Measurements from ENCODE around the gene NDUFS7. TPM values are rescaled to one million over a fixed set of nuclear protein-coding genes. Genes with fewer than 3 reads are reported as not detected.

NDUFS7 gene
- total and polyA plus RNA-seq, 4 experiments from 2014 or later: 68.6 to 193 (median 127) TPM

- no peak for DNase-seq
- H3K27me3 ChIP-seq (ENCODE audit: insufficient read depth, low read length): no peaks in the 10 kb centered on the region
- Mint-ChIP-seq H3K36me3 (peaks cover 12 to 35% of the 10 kb centered on the region in 2 donors), H3K27ac (peak overlapping the region in 2 of 7 donors; percentile 7 to 73), H3K4me3 (no peak overlapping the region), H3K27me3 (peaks cover 3 to 5% of the 10 kb centered on the region in 2 donors), H3K9me3 (peaks cover 0 to 9% (median 3%) of the 10 kb centered on the region in 8 donors), H3K4me1 (peaks cover 12 to 36% (median 18%) of the 10 kb centered on the region in 4 donors)
- H3K9me3 ChIP-seq (ENCODE audit: control insufficient read depth in 1 of 2, low read length in 2 of 2): no peaks in the 10 kb centered on the region
- ChIA-PET POLR2A (ENCODE audit: partially characterized antibody) (interaction anchor here (0.6 kb wide), 1 partner anchor 84 kb away, joined by 4 read pairs; no protein-coding TSS in a partner anchor), CTCF (ENCODE audit: partially characterized antibody) (no interaction called here)
- H3K36me3 ChIP-seq (ENCODE audit: insufficient read depth, low read length): peaks cover 15% of the 10 kb centered on the region
- intact Hi-C loops (cut with micrococcal nuclease): no loop called here
- no peak overlapping the region for H3K4me3 ChIP-seq (ENCODE audit: low read length in 2 of 2)
- no peak overlapping the region for H3K27ac ChIP-seq (ENCODE audit: low read depth, low read length)
- peaks cover 16% of the 10 kb centered on the region for H3K4me1 ChIP-seq (ENCODE audit: insufficient read depth, low read length)
Measured at GRCh38 chr19:1386945-1387683, 3.4 kb downstream of the NDUFS7 start.

- H3K9me3 ChIP-seq (ENCODE audit: control insufficient read depth in 1 of 2, low read length in 2 of 2): no peaks in the 10 kb centered on the region
- H3K4me1 ChIP-seq (ENCODE audit: insufficient read depth, low read length): peaks cover 13% of the 10 kb centered on the region
- H3K27ac ChIP-seq (ENCODE audit: low read depth, low read length): no peak overlapping the region
- H3K27ac Mint-ChIP-seq: peak overlapping the region in 1 of 7 donors; percentile 73
- H3K4me3 Mint-ChIP-seq: no peak overlapping the region
- H3K36me3 ChIP-seq (ENCODE audit: insufficient read depth, low read length): peaks cover 15% of the 10 kb centered on the region
- POLR2A ChIA-PET (ENCODE audit: partially characterized antibody): interaction anchor here (0.6 kb wide), 1 partner anchor 83 kb away, joined by 4 read pairs; no protein-coding TSS in a partner anchor
- no peak overlapping the region for H3K4me3 ChIP-seq (ENCODE audit: low read length in 2 of 2)
- peaks cover 17 to 36% of the 10 kb centered on the region in 2 donors for H3K36me3 Mint-ChIP-seq
- no peaks in the 10 kb centered on the region for H3K27me3 ChIP-seq (ENCODE audit: insufficient read depth, low read length)
- no peak for DNase-seq
- intact Hi-C loops (cut with micrococcal nuclease): no loop called here
- CTCF ChIA-PET (ENCODE audit: partially characterized antibody): no interaction called here
- H3K9me3 Mint-ChIP-seq: peaks cover 0 to 8% (median 3%) of the 10 kb centered on the region in 8 donors
- peaks cover 3 to 5% of the 10 kb centered on the region in 2 donors for H3K27me3 Mint-ChIP-seq
- H3K4me1 Mint-ChIP-seq: peaks cover 10 to 32% (median 16%) of the 10 kb centered on the region in 4 donors
Measured at GRCh38 chr19:1387684-1388636, 4.3 kb downstream of the NDUFS7 start.

GRCh38 chr19:1388637-1389026 is 4.9 kb downstream of the NDUFS7 start:
- H3K4me3 Mint-ChIP-seq: no peak overlapping the region
- H3K27ac ChIP-seq (ENCODE audit: low read depth, low read length): no peak overlapping the region

GRCh38 chr19:1389033-1389940 is 5.6 kb downstream of the NDUFS7 start:
- Histone ChIP-seq H3K4me3 (ENCODE audit: low read length in 2 of 2) (no peak overlapping the region), H3K36me3 (ENCODE audit: insufficient read depth, low read length) (peaks cover 15% of the 10 kb centered on the region)
- no peak overlapping the region for H3K4me3 Mint-ChIP-seq

More at GRCh38 chr19:1388637-1389026, 4.9 kb downstream of the NDUFS7 start:
- Mint-ChIP-seq H3K4me1 (peaks cover 6 to 26% (median 9%) of the 10 kb centered on the region in 4 donors), H3K27ac (no peak overlapping the region), H3K36me3 (peaks cover 17 to 30% of the 10 kb centered on the region in 2 donors), H3K9me3 (peaks cover 0 to 1% (median 0%) of the 10 kb centered on the region in 8 donors), H3K27me3 (peaks cover 0 to under 1% of the 10 kb centered on the region in 2 donors)
- ChIA-PET CTCF (ENCODE audit: partially characterized antibody) (no interaction called here), POLR2A (ENCODE audit: partially characterized antibody) (interaction anchor here (0.6 kb wide), 1 partner anchor 48 kb away, joined by 3 read pairs; no protein-coding TSS in a partner anchor)
- Histone ChIP-seq H3K4me3 (ENCODE audit: low read length in 2 of 2) (no peak overlapping the region), H3K27me3 (ENCODE audit: insufficient read depth, low read length) (no peaks in the 10 kb centered on the region), H3K4me1 (ENCODE audit: insufficient read depth, low read length) (peaks cover 11% of the 10 kb centered on the region), H3K9me3 (ENCODE audit: control insufficient read depth in 1 of 2, low read length in 2 of 2) (no peaks in the 10 kb centered on the region), H3K36me3 (ENCODE audit: insufficient read depth, low read length) (peaks cover 15% of the 10 kb centered on the region)
- DNase-seq: no peak
- intact Hi-C loops (cut with micrococcal nuclease): no loop called here

GRCh38 chr19:1390890-1391423 is 7.2 kb downstream of the NDUFS7 start:
- Mint-ChIP-seq H3K4me1 (peaks cover 0 to 16% (median 4%) of the 10 kb centered on the region in 4 donors), H3K27me3 (no peaks in the 10 kb centered on the region), H3K27ac (no peak overlapping the region), H3K4me3 (no peak overlapping the region), H3K36me3 (peaks cover 17 to 28% of the 10 kb centered on the region in 2 donors), H3K9me3 (no peaks in the 10 kb centered on the region)
- CTCF ChIA-PET (ENCODE audit: partially characterized antibody): no interaction called here
- Histone ChIP-seq H3K27ac (ENCODE audit: low read depth, low read length) (no peak overlapping the region), H3K36me3 (ENCODE audit: insufficient read depth, low read length) (peaks cover 15% of the 10 kb centered on the region), H3K9me3 (ENCODE audit: control insufficient read depth in 1 of 2, low read length in 2 of 2) (no peaks in the 10 kb centered on the region), H3K4me1 (ENCODE audit: insufficient read depth, low read length) (no peaks in the 10 kb centered on the region), H3K4me3 (ENCODE audit: low read length in 2 of 2) (no peak overlapping the region), H3K27me3 (ENCODE audit: insufficient read depth, low read length) (no peaks in the 10 kb centered on the region)
- DNase-seq: no peak
- intact Hi-C loops (cut with micrococcal nuclease): no loop called here
- POLR2A ChIA-PET (ENCODE audit: partially characterized antibody): no interaction called here

More at GRCh38 chr19:1389033-1389940, 5.6 kb downstream of the NDUFS7 start:
- no peak overlapping the region for H3K27ac Mint-ChIP-seq
- peaks cover 17 to 31% of the 10 kb centered on the region in 2 donors for H3K36me3 Mint-ChIP-seq
- H3K27ac ChIP-seq (ENCODE audit: low read depth, low read length): no peak overlapping the region
- H3K4me1 ChIP-seq (ENCODE audit: insufficient read depth, low read length): peaks cover 9% of the 10 kb centered on the region
- ChIA-PET POLR2A (ENCODE audit: partially characterized antibody) (interaction anchor here (0.6 kb wide), 1 partner anchor 47 kb away, joined by 3 read pairs; no protein-coding TSS in a partner anchor), CTCF (ENCODE audit: partially characterized antibody) (no interaction called here)
- H3K27me3 ChIP-seq (ENCODE audit: insufficient read depth, low read length): no peaks in the 10 kb centered on the region
- intact Hi-C loops (cut with micrococcal nuclease): no loop called here
- H3K9me3 Mint-ChIP-seq: no peaks in the 10 kb centered on the region
- H3K4me1 Mint-ChIP-seq: peaks cover 6 to 25% (median 7%) of the 10 kb centered on the region in 4 donors
- DNase-seq: no peak
- H3K9me3 ChIP-seq (ENCODE audit: control insufficient read depth in 1 of 2, low read length in 2 of 2): no peaks in the 10 kb centered on the region
- H3K27me3 Mint-ChIP-seq: no peaks in the 10 kb centered on the region

GRCh38 chr19:1392407-1392806 is 8.7 kb downstream of the NDUFS7 start:
- H3K4me1 Mint-ChIP-seq: peaks cover 0 to 15% (median 3%) of the 10 kb centered on the region in 4 donors
- H3K27ac ChIP-seq (ENCODE audit: low read depth, low read length): no peak overlapping the region

More at GRCh38 chr19:1392407-1392806, 8.7 kb downstream of the NDUFS7 start:
- Histone ChIP-seq H3K4me1 (ENCODE audit: insufficient read depth, low read length) (peaks cover 8% of the 10 kb centered on the region), H3K36me3 (ENCODE audit: insufficient read depth, low read length) (peaks cover 15% of the 10 kb centered on the region), H3K27me3 (ENCODE audit: insufficient read depth, low read length) (no peaks in the 10 kb centered on the region), H3K9me3 (ENCODE audit: control insufficient read depth in 1 of 2, low read length in 2 of 2) (no peaks in the 10 kb centered on the region), H3K4me3 (ENCODE audit: low read length in 2 of 2) (no peak overlapping the region)
- no peaks in the 10 kb centered on the region for H3K9me3 Mint-ChIP-seq
- peak overlapping the region in 1 of 7 donors; percentile 35 for H3K27ac Mint-ChIP-seq
- intact Hi-C loops (cut with micrococcal nuclease): no loop called here
- H3K27me3 Mint-ChIP-seq: no peaks in the 10 kb centered on the region
- H3K36me3 Mint-ChIP-seq: peaks cover 17 to 27% of the 10 kb centered on the region in 2 donors
- no peak for DNase-seq
- H3K4me3 Mint-ChIP-seq: no peak overlapping the region
- ChIA-PET CTCF (ENCODE audit: partially characterized antibody) (no interaction called here), POLR2A (ENCODE audit: partially characterized antibody) (no interaction called here)

All from CD4-positive, alpha-beta memory T cell (primary cell).